Measurements from ENCODE around the gene PARVA. TPM values are rescaled to one million over a fixed set of nuclear protein-coding genes. Genes with fewer than 3 reads are reported as not detected.

Gene PARVA
- total and polyA plus RNA-seq, 4 donors = 3.1 to 11.7 (median 11.2) TPM

DNA sequence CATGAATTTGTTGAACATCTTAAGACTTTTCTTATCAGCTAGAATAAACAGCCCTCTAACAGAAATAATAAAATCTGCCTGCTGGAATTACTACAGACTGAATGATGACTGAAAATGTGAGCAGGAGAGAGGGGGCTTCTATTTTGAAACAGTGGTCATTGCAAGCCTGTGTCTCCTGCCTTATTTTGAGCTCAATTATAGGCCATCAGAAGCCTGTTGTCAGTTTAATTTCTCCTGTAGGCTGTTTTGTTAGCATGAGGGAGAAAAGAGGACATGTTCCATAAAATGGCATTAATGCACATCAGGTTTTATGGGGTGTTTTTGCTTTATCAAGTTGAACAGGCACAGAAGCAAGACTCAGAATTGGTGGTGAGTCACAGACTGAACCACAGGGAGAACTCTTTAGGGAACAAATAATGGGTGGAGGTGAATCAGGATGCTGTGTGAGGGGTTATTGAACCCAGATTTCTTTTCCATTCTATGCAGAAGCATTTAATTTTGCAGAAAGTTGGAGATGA, 129.1 kb downstream of the PARVA start:
- DNase-seq (ENCODE audit: low spot score) = no peak
- Histone ChIP-seq H3K36me3 (ENCODE audit: control insufficient read depth in 4 of 4, insufficient read depth in 3 of 4, low read depth in 1 of 4, low read length in 3 of 4) (peaks cover 0 to 2% (median 0%) of the 10 kb centered on the region in 4 donors), H3K27me3 (ENCODE audit: control insufficient read depth in 4 of 4, insufficient read depth in 4 of 4, low read length in 3 of 4) (no peaks in the 10 kb centered on the region), H3K4me3 (ENCODE audit: low read depth in 1 of 3, low read length in 3 of 3) (no peak overlapping the region), H3K4me1 (ENCODE audit: control insufficient read depth in 4 of 4, insufficient read depth in 4 of 4, low read length in 3 of 4) (no peaks in the 10 kb centered on the region), H3K9ac (ENCODE audit: low read depth in 1 of 2, low read length in 2 of 2) (no peak overlapping the region), H3K27ac (ENCODE audit: low read depth in 1 of 2, low read length in 2 of 2) (no peak overlapping the region), H3K9me3 (ENCODE audit: control insufficient read depth in 4 of 4, low read length in 3 of 4) (no peaks in the 10 kb centered on the region)
- no peak for TF ChIP-seq NR2F2 (IDR thresholded peaks at IDR 0.05)
- TF ChIP-seq, protein P1, sequence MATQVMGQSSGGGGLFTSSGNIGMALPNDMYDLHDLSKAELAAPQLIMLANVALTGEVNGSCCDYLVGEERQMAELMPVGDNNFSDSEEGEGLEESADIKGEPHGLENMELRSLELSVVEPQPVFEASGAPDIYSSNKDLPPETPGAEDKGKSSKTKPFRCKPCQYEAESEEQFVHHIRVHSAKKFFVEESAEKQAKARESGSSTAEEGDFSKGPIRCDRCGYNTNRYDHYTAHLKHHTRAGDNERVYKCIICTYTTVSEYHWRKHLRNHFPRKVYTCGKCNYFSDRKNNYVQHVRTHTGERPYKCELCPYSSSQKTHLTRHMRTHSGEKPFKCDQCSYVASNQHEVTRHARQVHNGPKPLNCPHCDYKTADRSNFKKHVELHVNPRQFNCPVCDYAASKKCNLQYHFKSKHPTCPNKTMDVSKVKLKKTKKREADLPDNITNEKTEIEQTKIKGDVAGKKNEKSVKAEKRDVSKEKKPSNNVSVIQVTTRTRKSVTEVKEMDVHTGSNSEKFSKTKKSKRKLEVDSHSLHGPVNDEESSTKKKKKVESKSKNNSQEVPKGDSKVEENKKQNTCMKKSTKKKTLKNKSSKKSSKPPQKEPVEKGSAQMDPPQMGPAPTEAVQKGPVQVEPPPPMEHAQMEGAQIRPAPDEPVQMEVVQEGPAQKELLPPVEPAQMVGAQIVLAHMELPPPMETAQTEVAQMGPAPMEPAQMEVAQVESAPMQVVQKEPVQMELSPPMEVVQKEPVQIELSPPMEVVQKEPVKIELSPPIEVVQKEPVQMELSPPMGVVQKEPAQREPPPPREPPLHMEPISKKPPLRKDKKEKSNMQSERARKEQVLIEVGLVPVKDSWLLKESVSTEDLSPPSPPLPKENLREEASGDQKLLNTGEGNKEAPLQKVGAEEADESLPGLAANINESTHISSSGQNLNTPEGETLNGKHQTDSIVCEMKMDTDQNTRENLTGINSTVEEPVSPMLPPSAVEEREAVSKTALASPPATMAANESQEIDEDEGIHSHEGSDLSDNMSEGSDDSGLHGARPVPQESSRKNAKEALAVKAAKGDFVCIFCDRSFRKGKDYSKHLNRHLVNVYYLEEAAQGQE (IDR thresholded peaks at IDR 0.05) = no peak
- TF ChIP-seq GABPA (IDR thresholded peaks at IDR 0.05 in 1 of 2, conservative IDR thresholded peaks at IDR 0.05 in 1 of 2) = no peak
- TF ChIP-seq JUND (IDR thresholded peaks at IDR 0.05) = no peak
- TF ChIP-seq HNF4G (IDR thresholded peaks at IDR 0.05) = no peak
- no peak for TF ChIP-seq EGR1 (IDR thresholded peaks at IDR 0.05; ENCODE audit: low read depth in 2 of 2)
- no peak for TF ChIP-seq FOXA2 (IDR thresholded peaks at IDR 0.05)
- TF ChIP-seq, protein P2, sequence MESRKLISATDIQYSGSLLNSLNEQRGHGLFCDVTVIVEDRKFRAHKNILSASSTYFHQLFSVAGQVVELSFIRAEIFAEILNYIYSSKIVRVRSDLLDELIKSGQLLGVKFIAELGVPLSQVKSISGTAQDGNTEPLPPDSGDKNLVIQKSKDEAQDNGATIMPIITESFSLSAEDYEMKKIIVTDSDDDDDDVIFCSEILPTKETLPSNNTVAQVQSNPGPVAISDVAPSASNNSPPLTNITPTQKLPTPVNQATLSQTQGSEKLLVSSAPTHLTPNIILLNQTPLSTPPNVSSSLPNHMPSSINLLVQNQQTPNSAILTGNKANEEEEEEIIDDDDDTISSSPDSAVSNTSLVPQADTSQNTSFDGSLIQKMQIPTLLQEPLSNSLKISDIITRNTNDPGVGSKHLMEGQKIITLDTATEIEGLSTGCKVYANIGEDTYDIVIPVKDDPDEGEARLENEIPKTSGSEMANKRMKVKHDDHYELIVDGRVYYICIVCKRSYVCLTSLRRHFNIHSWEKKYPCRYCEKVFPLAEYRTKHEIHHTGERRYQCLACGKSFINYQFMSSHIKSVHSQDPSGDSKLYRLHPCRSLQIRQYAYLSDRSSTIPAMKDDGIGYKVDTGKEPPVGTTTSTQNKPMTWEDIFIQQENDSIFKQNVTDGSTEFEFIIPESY (IDR thresholded peaks at IDR 0.05) = no peak
- no peak for TF ChIP-seq FOXA1 (IDR thresholded peaks at IDR 0.05)
- TF ChIP-seq, protein P3, sequence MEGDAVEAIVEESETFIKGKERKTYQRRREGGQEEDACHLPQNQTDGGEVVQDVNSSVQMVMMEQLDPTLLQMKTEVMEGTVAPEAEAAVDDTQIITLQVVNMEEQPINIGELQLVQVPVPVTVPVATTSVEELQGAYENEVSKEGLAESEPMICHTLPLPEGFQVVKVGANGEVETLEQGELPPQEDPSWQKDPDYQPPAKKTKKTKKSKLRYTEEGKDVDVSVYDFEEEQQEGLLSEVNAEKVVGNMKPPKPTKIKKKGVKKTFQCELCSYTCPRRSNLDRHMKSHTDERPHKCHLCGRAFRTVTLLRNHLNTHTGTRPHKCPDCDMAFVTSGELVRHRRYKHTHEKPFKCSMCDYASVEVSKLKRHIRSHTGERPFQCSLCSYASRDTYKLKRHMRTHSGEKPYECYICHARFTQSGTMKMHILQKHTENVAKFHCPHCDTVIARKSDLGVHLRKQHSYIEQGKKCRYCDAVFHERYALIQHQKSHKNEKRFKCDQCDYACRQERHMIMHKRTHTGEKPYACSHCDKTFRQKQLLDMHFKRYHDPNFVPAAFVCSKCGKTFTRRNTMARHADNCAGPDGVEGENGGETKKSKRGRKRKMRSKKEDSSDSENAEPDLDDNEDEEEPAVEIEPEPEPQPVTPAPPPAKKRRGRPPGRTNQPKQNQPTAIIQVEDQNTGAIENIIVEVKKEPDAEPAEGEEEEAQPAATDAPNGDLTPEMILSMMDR (IDR thresholded peaks at IDR 0.05; ENCODE audit: low read depth, low read length, missing input control) = no peak
- TF ChIP-seq HNF4A (conservative IDR thresholded peaks at IDR 0.05) = no peak
- no peak for TF ChIP-seq SP1 (IDR thresholded peaks at IDR 0.05)
- no peak for TF ChIP-seq YY1 (IDR thresholded peaks at IDR 0.05)
- TF ChIP-seq TAF1 (conservative IDR thresholded peaks at IDR 0.05) = no peak
- TF ChIP-seq, protein P4, sequence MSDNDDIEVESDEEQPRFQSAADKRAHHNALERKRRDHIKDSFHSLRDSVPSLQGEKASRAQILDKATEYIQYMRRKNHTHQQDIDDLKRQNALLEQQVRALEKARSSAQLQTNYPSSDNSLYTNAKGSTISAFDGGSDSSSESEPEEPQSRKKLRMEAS (IDR thresholded peaks at IDR 0.05) = no peak
- TF ChIP-seq RXRA (IDR thresholded peaks at IDR 0.05) = no peak
- TF ChIP-seq, protein P5, sequence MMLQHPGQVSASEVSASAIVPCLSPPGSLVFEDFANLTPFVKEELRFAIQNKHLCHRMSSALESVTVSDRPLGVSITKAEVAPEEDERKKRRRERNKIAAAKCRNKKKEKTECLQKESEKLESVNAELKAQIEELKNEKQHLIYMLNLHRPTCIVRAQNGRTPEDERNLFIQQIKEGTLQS (IDR thresholded peaks at IDR 0.05) = no peak
- no peak for TF ChIP-seq RAD21 (IDR thresholded peaks at IDR 0.05)

Measured in liver (tissue), 9 donors.